ENCODE data around the gene CAPN10. TPM values are rescaled to one million over a fixed set of nuclear protein-coding genes. Genes with fewer than 3 reads are reported as not detected.
A peak's percentile ranks its signal among the peaks of the same experiment; 100 is the strongest.
"Not testable (repeated sequence)": the region's sequence is repeated elsewhere in the genome, so short reads cannot be mapped to it uniquely, and the experiment has no call there.

Gene CAPN10, protein sequence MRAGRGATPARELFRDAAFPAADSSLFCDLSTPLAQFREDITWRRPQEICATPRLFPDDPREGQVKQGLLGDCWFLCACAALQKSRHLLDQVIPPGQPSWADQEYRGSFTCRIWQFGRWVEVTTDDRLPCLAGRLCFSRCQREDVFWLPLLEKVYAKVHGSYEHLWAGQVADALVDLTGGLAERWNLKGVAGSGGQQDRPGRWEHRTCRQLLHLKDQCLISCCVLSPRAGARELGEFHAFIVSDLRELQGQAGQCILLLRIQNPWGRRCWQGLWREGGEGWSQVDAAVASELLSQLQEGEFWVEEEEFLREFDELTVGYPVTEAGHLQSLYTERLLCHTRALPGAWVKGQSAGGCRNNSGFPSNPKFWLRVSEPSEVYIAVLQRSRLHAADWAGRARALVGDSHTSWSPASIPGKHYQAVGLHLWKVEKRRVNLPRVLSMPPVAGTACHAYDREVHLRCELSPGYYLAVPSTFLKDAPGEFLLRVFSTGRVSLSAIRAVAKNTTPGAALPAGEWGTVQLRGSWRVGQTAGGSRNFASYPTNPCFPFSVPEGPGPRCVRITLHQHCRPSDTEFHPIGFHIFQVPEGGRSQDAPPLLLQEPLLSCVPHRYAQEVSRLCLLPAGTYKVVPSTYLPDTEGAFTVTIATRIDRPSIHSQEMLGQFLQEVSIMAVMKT
- 24.9 TPM for polyA plus RNA-seq (ENCODE audit: insufficient read length)
- long read RNA-seq, donor 1, partial matches to known transcripts: 0 of 2 reads
- long read RNA-seq, donor 1, other reads (novel, unspliced or antisense): 0 of 2 reads
- long read RNA-seq, donor 2, partial matches to known transcripts: 0 of 3 reads
- long read RNA-seq, donor 2, other reads (novel, unspliced or antisense): 0 of 3 reads
- long read RNA-seq, donor 3, partial matches to known transcripts: 6 of 6 reads
- long read RNA-seq, donor 3, other reads (novel, unspliced or antisense): 0 of 6 reads
- long read RNA-seq, donor 4: 0 reads
- long read RNA-seq, donor 5, partial matches to known transcripts: 0 of 4 reads
- long read RNA-seq, donor 5, other reads (novel, unspliced or antisense): 0 of 4 reads
- long read RNA-seq, donor 6, partial matches to known transcripts: 0 of 1 reads
- long read RNA-seq, donor 6, other reads (novel, unspliced or antisense): 0 of 1 reads
- long read RNA-seq, donor 7, partial matches to known transcripts: 6 of 10 reads
- long read RNA-seq, donor 7, other reads (novel, unspliced or antisense): 0 of 10 reads
- long read RNA-seq, donor 8, partial matches to known transcripts: 0 of 2 reads
- long read RNA-seq, donor 8, other reads (novel, unspliced or antisense): 0 of 2 reads

DNA sequence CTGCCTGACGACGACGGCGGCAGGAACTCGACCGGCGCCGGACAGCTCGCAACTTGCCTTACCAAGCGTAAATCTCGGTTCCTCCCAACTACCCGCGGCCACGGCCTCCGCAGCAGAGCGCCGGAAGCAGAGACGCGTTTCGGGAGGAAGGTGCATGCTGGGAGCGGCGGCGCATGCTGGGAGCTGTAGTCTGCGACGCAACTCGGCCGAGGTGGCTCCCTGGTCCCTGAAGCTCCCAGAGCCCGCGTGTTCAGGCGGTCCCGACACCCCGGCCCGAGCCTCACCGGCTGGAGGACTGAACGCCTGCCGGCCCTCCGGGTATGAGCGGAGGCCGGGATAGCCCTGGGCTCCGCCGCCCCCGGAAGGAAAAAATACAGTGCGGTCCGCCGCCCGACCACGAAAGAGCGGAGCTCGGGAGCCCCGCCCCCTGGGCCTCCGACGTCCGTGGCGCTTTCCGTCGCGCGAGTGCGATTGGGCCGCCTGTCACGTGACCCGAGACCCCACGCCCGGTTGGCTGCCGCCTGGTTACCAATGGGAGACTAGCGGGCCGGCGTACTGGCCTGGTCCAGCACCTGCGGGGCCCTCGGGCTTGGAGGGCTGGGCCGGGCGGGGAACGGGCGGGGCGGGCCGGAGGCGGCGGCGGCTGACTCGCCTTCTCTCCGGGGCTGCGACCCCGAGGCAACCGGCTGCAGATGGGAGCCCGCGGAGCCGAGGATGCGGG, at the start of gene CAPN10:
TSS of gene CAPN10 (plus strand) at position 537 of the 721 bp plus-strand sequence. CDS start at position 715, 178 bp downstream.
- DNase-seq: peak; percentile 95

GRCh38 chr2:240538031-240538780, 48.3 kb upstream of the CAPN10 start:
- DNase-seq: no peak

- DNase-seq: not testable (repeated sequence)
Measured at GRCh38 chr2:240539101-240539500, 47.4 kb upstream of the CAPN10 start.

DNA sequence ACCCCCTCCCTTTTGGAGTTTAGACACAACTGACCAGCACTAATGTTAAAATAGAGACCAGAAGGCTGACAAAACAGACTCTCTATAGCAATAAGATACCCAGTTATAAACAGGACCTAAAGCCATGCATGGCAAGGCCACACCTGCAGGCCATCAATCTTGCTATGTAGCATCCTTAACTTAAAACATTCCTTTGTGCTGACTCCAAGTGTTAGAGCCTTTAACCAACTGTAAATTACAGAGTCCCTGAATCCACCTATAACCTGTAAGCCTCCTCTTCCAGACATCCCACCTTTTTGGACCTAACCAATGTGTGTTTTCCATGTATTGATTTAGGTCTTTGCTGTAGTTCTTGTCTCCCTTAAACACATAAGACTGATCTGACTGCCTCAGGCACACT, 46.6 kb upstream of the CAPN10 start:
- DNase-seq: no peak

DNA sequence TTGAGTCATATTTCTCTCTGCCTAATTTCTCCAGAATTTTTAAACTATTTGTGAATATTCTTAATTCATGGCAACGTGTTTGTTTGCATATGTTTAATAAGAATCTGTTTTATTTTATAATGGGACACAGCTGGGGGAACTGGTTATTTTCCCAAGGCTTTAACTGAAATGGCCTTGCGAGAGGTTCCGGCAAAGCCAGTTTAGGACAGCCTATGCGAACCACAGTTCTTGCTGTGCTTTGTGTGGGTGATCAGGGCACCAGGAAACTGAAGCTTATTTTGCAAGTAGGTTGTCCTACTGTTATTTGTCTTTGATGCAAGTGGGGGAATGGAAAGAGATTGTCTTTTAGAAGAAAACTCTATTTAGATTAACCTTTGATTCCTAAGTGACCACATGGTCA, 35.2 kb upstream of the CAPN10 start:
- no peak for DNase-seq

DNA sequence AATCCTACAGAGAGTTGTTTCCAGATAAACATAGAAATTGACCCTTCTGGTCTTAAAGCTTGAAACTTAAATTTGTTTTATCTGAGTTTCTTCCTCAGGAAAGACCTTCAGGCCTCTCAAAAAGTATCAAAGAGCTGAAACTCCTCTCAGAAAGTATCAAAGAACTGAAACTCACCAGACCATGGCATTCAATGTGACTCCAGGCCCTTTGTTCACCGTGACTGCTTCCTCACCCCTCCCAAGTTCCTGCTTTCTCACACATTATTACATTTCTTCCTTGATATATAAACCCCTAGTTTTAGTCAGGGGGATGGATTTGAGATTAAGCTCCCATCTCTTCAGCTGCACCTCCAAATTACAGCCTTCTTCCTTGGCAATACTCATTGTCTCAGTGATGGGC, 34.7 kb upstream of the CAPN10 start:
- DNase-seq: no peak

DNA sequence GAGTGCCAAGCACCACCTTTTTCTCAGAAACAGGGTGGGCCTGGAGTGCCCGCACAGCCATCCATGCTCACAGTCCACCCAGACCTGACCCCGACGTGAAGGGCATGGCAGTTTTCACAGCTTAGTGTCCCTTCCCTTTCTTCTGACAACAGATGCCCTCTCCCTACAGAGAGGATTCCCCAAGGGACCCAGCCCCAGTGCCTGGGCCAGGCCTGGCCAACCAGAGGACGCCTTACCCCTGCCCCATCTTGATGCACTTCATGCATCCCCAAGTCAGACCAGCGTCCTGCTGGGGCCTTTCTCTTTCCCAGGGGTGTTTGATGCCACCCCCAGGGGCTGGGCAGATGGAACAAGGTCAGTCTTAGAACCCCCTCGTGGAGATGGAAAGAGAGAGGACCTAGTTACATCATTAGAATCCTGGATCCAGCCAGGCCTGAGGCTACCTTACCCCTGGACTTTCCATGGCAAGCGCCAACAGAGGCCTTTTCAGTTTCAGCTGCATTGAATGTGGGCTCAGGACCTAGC, 32.5 kb upstream of the CAPN10 start:
- DNase-seq: no peak

DNA sequence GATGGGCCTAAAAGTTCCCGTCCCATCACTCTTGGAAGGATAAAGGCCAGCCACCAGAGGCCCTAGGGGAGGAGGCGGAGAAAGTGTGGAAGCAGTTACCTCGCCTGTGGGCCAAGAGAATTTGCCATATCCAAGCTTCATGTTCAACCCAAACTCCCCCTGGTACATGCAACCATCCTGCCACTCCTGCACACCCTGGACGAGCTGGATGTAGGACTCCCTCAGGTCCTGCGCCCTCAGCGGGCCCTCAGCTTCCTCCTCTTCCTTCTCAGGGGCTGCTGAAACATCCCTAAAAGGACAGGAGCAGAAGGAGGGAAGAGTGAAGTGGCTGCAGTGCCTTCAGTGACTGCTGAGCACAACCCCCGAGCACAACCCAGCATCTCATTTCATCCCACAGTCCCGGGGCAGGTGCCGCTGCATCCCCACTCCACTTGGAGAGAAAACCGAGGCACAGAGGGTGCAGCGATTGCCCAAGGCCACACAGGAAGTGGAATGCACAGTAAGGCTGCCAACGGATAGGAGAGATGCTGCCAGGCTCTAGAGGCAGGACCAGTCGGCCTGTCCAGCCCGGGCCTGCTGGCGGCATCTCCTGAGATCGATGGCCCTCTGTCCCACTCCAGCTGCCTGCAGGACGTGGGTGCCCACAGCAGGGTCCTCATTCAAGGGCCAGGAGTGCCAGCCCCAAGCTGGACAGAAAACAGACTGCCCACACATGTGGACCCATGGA, 31.6 kb upstream of the CAPN10 start:
- DNase-seq: no peak

DNA sequence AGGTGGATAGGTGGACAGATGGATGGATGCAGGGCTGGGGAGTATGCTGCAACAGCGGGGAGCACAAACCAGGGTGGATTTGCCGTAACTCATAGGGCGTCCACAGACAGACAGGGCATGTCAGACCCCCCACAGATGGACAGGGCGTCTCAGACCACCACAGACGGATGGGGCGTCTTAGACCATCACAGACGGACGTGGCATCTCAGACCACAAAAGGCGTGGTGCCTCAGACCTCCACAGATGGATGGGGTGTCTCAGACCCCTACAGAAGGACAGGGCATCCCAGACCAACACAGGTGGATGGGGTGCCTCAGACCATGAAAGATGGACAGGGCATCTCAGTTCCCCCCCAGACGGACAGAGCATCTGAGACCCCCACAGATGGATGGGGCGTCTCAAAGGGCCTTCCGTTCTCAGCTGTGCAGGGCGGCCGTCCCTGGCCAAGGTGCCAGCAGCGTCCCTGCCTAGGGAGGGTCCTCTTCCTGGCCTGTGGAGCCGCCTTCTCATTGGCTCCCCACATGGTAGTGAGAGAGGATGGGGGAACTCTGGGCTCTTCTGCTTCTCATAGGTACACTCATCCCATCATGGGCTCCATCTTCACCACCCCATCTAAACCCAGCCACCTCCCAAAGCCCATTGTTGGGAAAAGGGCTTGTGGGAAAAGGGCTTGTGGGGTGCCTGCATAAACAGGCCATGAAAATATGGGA, 30.8 kb upstream of the CAPN10 start:
- no peak for DNase-seq

DNA sequence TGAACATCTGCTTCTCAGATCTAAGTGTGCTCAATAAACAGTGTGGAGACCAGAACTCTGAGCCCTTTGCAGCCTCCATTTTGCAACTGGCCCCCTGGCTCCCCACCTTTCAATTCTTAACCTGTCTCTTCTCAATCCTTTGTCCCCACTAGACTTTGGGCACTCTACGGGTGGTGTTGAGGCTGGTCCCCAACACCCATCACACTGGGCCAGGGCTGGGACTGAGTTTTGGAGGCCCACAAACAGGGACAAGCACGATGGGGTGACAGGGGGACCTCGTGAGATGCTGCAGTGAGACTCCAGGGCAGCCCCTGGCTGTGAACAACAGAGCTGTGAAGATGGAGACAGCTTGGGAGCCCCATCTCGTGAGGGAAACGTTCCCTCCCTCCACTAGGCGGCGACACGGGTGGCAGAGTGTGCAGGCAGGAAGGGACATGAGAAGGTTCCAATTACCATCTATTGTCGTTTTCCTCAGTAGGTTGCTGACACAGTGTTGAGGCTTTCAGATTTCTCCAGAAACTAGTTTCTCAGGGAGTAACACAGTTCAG, 29.9 kb upstream of the CAPN10 start:
- no peak for DNase-seq

DNA sequence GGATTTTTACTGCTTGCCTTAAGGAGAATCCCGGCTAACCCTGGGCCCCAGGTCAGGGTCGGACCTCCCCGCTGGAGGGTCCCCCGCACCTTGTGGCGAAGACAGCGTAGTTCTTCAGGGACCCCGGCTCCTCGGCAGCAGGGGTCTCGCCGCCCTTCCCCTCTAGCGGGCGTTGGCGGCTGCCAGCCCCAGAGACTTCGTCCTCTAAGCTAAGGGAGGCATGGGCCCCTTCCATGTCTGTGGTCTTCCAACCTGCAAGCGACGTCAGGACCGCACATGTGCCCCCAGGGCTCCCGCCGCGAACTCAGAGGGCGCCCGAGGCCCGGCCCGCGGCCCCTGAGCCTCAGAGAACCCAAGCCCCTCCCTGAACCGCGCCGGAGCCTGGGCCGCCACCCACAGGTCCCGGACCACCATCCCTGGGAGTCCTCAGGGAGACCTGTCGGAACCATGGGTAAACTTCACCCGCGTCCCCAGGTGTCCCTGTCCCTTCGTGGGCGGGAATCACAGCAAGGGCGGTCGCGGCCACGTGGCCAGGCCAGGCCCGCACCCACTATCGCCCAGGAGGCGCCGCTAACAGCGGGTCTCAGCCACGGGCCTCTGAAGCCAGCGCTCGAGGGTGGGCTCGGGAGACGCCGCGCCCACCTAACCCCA, 29.3 kb upstream of the CAPN10 start:
- DNase-seq: no peak

DNA sequence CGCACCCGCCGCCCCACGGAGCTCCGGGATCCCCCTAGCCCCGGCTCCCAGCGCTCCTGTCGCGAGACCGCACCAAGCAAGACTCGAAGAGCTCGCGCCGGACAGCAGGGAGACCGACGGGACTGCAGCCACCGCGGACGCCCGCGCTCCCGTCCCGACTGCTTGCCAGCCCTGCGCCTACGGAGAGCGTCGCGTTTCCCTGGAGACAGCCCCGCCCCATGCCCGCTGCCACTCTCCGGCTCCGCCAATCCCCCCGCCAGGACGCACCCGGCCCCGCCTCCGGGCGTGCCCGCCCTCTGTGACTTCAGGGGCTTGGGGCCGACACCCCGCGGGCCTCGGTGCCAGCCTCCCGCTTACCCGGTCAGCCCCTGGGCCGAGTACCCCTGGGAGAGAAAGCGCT, 28.7 kb upstream of the CAPN10 start, which contains the start of gene ANKMY1:
TSS of gene ANKMY1 (minus strand) at position 181 of the 400 bp plus-strand sequence. CDS start 653 bp downstream, outside the sequence.
- no peak for DNase-seq

DNA sequence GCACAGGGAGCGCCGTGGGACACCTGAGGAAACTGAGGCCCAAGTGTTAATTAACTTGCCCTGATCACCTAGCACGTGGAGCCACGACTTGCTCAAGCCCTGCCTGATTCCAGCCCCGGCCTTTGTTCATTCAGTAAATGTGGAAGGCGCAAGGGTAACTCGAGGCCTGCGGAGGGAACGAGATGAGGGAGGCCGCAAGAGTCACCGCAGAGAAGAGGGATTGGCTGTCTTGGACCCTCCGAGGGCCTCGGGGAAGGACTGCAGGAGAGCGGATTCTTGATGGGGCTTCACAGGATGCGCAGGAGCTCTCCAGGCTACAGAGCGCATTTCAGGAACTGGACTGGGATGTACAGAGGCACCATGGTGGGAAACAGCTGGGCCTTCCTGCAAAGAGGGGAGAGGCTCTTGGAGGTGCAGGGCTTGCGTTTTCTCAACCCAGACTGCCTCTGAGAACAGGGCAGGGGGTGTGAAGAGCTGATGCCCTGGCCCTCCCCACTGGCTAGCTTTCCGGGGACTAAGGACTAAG, 28.2 kb upstream of the CAPN10 start:
- no peak for DNase-seq

DNA sequence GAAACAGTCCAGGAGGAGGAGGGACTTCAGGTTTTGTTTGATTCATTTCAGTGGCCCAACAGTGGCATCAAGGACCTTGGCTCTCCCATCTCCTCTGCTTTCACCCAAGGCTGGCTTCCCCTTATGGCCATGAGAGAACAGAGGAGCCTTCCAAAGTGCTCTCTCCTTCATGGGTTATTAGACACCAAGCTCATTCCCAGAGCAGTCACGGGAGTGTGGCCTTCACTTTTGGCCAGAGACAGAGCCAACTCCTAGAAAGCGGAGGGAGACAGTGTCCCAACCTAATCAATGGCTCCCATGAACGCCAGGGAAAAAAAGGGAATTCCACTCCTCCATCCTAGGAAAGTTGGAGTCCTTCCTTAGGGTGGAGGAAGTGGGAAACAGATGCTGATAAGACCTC, 27.2 kb upstream of the CAPN10 start:
- no peak for DNase-seq

GRCh38 chr2:240560084-240560479, 26.5 kb upstream of the CAPN10 start, which contains the start of gene DUSP28:
Gene DUSP28 (plus strand): TSS chr2:240560357. CDS start chr2:240560685, 328 bp downstream.
- peak; percentile 78 for DNase-seq

DNA sequence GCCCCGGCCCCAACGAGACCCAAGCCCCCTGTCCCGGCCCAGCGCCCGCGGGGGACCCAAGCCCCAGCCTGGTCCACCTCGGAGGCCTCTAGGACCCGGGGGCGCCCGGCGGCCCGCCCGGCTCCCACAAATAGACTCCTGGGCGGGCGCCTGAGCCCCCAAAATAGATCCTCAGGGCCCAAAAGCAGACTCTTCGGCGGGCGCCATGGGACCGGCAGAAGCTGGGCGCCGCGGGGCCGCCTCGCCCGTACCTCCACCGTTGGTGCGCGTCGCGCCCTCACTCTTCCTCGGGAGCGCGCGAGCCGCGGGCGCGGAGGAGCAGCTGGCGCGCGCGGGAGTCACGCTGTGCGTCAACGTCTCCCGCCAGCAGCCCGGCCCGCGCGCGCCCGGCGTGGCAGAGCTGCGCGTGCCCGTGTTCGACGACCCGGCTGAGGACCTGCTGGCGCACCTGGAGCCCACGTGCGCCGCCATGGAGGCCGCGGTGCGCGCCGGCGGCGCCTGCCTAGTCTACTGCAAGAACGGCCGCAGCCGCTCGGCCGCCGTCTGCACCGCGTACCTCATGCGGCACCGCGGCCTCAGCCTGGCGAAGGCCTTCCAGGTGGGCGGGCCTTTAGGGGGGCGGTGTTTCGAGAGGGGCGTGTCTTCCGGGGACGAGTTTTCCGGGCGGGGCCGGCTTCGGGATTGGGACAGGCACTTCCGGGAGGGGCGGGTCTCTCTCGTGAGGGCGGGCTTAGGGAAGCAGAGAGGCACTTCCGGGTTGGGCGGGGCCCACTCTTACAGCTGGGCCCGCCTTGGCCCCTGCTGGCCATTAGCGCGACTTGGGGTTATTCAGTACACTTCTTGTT, 25.8 kb upstream of the CAPN10 start:
- peak; percentile 98 for DNase-seq

Data from left kidney (tissue), 8 donors.